Measurements from ENCODE around the gene LHFPL5.

LHFPL5 gene

GRCh38 chr6:35804996-35805736 lies at the start of gene LHFPL5:
Gene LHFPL5, plus strand, starts transcription at chr6:35805352. Its CDS starts 319 bp downstream, at chr6:35805671.
- DNase-seq = peak; percentile 77

GRCh38 chr6:35757456-35758123 lies 47.6 kb upstream of the LHFPL5 start:
- DNase-seq = no peak

DNA sequence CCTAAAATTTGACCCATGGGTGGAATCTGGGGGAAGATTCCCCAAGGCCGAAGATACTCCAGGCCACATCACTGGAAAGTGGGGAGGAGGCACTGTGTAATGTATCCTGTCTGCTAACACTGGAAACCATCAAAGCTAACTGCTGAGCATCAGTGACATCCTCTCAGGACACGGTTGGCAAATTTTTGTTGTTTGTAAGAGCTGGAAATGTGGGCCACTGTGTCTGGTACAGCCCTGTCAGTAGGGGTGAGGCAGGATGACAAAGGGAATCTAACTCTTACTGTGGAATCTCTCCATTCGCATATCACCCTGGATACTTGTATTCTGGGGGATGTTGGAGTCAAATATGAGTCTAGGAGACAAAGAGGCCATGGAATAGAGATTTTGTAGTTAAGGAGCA lies 45.7 kb upstream of the LHFPL5 start:
- DNase-seq = no peak

DNA sequence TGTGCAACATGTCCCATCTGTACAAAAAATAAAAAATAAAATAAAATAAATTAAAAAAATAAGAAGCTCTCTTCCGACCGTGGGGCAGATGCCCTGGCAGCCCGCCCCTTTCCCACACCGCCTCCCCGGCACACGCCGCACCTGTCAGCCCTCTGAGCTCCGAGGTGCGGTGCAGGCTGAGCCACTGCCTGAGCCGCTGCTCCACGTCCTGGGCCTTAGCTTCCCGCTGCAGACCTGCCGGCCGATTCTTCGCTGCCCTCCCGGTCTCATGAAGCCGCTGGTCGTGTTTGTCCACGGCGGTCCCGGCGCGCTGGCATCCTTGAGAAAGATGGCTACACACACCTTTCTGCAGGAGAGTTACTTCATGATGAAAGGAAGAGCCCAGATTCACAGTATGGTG lies 39.4 kb upstream of the LHFPL5 start:
- no peak for DNase-seq

DNA sequence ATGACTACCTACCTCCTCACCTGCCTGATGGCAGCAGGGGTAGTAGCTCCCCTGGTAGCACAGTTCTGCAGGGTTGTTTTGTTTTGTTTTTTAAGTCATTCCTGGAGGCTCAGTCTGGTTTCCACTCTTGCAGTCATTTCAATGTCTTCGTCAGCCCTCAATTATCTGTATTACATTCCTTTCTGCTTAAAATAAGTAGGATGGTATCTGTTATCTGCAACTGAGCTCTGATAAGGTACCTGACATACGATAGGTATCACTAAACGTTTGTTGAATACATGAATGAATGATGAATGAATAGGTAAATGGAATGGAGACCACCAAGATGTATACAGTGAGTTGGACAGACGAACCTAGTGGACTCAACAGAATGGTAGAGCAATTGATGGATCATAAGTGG lies 35.9 kb upstream of the LHFPL5 start:
- no peak for DNase-seq

GRCh38 chr6:35771343-35771627 lies 33.9 kb upstream of the LHFPL5 start:
- no peak for DNase-seq

DNA sequence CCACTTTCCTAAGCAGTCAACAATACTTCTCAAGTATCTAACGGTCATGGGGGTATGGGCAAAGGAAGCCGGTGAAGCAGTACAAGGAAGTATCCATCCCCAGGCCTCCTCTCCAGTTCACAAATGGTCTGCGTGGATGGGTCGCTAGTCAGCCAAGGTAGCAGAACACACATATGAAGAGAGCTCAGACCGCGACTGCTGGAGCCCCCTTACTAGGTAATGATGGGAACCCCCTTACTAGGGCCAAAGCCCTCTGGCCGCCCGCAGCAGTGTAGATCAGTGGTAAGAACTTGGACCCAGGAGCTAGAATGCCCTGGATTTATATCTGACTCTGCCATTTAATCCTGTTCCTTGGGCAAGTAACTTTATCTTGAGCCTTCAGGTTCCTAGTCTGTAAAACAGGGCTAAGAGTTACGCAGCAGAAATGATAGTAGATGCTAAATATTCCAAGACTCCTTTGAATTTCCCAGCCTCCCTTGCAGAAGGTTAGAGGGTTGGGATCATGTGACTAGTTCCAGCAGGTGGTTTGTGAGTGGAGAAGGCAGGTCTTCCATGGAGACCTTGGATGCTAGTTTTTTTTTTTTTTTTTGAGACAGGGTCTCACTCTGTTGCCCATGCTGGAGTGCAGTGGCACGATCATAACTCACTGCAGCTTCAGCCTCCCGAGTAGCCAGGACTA lies 30.9 kb upstream of the LHFPL5 start:
- no peak for DNase-seq

GRCh38 chr6:35775031-35775430 lies 30.1 kb upstream of the LHFPL5 start:
- DNase-seq = no peak

DNA sequence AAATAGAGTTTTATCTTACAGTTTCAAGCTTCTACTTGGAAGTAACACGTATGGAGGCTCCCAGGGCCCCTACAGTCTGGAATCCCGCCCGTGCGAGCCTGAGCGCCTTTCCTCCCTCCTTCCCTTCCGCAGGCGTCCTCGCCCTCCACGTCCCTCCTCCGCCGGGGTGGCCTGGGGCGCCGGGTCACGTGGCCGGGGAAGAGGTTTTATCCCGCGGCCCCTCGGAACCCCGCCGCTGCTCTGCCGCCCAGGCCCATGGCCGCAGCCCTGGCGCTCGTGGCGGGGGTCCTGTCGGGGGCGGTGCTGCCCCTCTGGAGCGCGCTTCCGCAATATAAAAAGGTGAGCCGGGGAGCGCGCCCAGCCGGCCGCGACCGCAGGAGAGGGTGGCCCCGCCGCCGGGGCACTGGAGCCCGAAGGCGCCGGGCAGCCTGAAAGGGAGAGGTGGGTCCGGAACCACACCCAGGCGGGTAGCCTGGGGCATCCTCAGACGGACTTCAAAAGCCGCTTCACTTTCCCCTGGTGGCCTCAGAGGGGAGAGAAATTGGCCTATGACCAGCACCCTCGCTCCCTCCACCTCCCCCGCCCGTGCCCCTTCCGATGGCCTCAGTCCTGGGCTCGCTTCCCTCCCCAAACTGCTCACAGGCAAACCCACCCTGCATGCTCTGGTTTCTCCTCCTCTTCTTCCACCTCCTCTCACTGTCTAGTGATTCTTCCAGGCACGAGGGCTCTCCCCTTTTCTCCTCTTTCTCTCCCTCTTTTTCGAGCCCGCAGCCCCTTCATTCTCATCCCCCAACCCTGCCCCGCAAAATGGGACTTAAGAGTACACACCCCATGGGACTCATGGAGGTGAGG lies 28.6 kb upstream of the LHFPL5 start, which contains the start of gene CLPSL2:
Gene CLPSL2, plus strand, starts transcription at position 235 of the 852 bp plus-strand sequence. Its CDS starts 21 bp downstream, at position 256.
- peak; percentile 61 for DNase-seq

DNA sequence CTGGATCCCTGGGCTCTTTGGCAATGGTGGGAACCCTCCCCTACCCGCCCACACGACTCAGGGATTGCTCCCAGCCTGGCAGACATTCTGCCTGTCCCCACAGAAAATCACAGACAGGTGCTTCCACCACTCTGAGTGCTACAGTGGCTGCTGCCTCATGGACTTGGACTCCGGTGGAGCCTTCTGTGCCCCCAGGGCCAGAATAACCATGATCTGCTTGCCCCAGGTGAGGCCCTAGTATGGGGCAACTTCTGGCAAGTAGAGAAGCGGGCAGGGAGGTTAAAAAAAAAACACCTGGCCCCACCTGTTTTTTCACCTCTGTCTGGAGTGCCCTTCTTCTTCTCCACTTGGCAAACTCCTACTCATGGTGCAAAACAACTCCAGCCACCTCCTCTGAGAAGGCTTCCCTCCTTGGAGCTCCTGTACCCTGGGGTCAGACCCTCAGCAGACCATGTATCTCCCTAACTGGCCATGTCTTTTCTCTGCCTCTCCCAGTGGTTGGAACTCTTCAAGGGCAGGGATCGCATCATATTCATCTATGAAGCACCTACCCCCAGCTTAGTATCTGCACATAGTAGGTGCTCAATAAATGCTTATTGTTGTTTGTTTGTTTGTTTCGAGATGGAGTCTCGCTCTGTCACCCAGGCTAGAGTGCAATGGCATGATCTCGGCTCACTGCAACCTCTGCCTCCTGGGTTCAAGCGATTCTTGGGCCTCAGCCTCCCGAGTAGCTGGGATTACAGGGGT lies 27.6 kb upstream of the LHFPL5 start:
- no peak for DNase-seq

GRCh38 chr6:35778437-35778836 lies 26.7 kb upstream of the LHFPL5 start:
- no peak for DNase-seq

DNA sequence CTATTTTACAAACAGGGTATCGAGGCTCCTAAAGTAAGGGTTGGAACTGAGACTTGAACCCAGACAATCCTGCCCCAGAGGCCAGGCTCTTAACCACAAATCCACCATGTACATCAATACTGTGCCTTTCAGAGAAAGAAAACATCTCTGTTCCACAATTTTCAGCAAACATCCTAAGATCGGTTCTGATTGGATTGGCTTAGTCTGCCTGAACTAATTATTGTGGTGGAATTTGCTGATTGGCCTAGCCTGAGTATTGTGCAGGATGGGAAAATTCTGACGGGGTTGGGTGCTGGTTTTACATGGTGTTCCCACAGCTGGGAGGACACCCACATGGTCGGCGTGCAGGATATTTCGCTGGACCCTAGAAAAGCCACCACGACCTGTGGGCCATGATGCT lies 24.4 kb upstream of the LHFPL5 start, which contains the start of gene CLPSL1:
Gene CLPSL1, plus strand, starts transcription at position 301 of the 400 bp plus-strand sequence. Its CDS starts 92 bp downstream, at position 393.
- DNase-seq = no peak

DNA sequence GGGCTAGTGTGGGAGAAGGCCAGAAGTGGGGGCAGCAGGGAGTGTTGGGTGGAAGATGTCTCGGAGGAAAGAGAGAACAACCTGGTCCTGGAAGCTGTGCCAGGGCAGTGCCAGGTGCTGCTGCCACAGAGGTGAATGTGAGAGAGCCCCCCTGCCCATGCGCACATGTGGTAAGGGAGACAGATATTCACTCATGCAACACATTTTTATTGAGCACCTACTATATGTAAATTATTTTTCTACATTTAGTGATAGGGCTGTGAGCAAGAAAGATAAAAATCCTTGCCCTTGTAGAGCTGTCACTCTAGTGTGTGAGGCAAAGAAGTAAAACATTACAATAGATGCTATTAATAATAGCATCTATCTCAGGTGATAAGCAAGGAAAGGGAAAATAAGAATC lies 23.9 kb upstream of the LHFPL5 start:
- no peak for DNase-seq

- no peak for DNase-seq
Observed at GRCh38 chr6:35782424-35782823, 22.7 kb upstream of the LHFPL5 start.

GRCh38 chr6:35784200-35784599 lies 21.0 kb upstream of the LHFPL5 start:
- no peak for DNase-seq

- DNase-seq = no peak
Observed at GRCh38 chr6:35786272-35786671, 18.9 kb upstream of the LHFPL5 start.

GRCh38 chr6:35786810-35787209 lies 18.3 kb upstream of the LHFPL5 start:
- DNase-seq = peak; percentile 49

GRCh38 chr6:35787266-35788218 lies 17.6 kb upstream of the LHFPL5 start:
- DNase-seq = peak; percentile 29

DNA sequence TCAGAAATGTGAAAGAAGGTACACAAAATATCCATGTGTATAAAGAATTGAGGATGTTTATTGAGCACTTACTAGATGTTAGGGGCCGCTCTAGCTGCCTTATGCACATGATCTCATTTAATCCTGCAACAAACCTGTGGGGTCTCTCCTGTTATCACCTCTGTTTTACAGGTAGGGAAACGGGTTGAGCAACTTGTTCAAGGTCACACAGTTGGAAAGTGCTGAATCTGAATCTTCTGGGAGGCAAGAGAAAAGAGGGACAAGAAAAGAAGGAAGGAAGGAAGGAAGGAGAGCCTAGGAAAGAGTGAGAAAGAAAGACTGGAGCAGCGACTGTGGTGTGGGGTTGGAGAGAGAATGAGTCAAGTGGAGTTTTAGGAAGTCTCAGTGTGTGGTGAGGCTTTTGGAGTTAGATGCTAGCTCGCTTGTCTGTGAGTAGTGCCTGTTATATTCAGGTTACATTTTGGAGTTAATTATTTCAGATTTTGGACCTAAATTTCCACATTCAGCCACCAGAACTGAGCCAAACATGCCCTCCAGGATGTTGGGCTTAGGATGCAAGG lies 16.6 kb upstream of the LHFPL5 start:
- DNase-seq = no peak

GRCh38 chr6:35790683-35791082 lies 14.5 kb upstream of the LHFPL5 start:
- DNase-seq = no peak
